C4-2B (cell line): ENCODE measurements around the gene ZC3H7B.
"Not testable (repeated sequence)": the region's sequence is repeated elsewhere in the genome, so short reads cannot be mapped to it uniquely, and the experiment has no call there.

ENCODE experiments used
- H3K27ac ChIP-seq: fragments of 450-650 bp; 2 replicates; pipeline ENCODE4 v1.5.1; 2017
- CTCF ChIP-seq: fragments of 450-650 bp; conservative IDR thresholded peaks from 2 replicates; pipeline ENCODE4 v1.5.1; 2017; ENCODE audit warnings: mild to moderate bottlenecking
- ZFX ChIP-seq: fragments of 450-650 bp; IDR thresholded peaks from 2 replicates; pipeline ENCODE4 v1.6.1; 2017

The ZC3H7B gene, protein sequence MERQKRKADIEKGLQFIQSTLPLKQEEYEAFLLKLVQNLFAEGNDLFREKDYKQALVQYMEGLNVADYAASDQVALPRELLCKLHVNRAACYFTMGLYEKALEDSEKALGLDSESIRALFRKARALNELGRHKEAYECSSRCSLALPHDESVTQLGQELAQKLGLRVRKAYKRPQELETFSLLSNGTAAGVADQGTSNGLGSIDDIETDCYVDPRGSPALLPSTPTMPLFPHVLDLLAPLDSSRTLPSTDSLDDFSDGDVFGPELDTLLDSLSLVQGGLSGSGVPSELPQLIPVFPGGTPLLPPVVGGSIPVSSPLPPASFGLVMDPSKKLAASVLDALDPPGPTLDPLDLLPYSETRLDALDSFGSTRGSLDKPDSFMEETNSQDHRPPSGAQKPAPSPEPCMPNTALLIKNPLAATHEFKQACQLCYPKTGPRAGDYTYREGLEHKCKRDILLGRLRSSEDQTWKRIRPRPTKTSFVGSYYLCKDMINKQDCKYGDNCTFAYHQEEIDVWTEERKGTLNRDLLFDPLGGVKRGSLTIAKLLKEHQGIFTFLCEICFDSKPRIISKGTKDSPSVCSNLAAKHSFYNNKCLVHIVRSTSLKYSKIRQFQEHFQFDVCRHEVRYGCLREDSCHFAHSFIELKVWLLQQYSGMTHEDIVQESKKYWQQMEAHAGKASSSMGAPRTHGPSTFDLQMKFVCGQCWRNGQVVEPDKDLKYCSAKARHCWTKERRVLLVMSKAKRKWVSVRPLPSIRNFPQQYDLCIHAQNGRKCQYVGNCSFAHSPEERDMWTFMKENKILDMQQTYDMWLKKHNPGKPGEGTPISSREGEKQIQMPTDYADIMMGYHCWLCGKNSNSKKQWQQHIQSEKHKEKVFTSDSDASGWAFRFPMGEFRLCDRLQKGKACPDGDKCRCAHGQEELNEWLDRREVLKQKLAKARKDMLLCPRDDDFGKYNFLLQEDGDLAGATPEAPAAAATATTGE

GRCh38 chr22:41301085-41302020 is at the start of gene ZC3H7B:
TSS of gene ZC3H7B (plus strand) at chr22:41301525. CDS start at chr22:41320661, 19,136 bp downstream.
- TF ChIP-seq ZFX (no peak), CTCF (no peak; the same call in 1 of the 2 replicates)
- peak within 1 kb of the TSS; percentile 90 for H3K27ac ChIP-seq

DNA sequence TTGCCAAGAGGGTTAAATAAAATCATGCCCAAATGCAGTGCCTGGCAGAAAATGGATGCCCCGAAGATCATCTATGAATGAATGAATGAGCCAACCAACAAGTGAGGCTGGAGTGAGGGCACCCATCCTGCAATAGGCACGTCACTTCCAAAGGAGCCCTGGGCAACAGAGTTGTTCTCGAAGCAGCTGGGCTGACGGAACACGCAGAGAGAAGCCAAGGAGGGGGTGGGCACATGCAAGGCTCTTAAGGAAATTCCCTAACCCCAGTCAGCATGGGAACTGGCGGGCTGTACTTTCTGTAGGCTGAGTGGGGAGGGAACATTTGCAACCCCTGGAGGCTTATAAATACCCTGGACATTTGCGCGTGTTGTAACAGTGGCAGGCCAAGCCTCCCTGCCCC is 49.0 kb upstream of the ZC3H7B start:
- TF ChIP-seq ZFX (no peak), CTCF (no peak)
- H3K27ac ChIP-seq: no peak overlapping the region

DNA sequence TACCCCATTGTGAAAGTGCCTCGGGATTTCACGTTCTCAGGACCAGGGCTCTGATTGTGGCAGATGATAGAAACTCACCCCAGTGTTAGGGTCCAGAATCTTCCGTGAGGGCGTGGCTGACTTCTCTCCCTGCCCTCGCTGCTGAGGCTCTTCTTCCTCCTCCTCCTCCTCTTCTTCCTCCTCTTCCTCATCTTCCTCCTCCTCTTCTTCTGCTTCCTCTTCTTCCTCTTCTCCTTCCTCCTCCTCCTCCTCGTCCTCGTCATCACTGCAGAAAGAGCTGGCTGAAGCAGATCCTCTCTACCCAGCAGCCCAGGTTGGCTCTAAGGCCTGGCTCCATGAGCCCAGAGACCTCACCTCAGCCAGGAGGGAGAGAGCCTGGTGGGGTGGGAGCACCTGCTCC is 47.1 kb upstream of the ZC3H7B start:
- TF ChIP-seq ZFX: no peak
- TF ChIP-seq CTCF: no peak
- H3K27ac ChIP-seq: no peak overlapping the region

DNA sequence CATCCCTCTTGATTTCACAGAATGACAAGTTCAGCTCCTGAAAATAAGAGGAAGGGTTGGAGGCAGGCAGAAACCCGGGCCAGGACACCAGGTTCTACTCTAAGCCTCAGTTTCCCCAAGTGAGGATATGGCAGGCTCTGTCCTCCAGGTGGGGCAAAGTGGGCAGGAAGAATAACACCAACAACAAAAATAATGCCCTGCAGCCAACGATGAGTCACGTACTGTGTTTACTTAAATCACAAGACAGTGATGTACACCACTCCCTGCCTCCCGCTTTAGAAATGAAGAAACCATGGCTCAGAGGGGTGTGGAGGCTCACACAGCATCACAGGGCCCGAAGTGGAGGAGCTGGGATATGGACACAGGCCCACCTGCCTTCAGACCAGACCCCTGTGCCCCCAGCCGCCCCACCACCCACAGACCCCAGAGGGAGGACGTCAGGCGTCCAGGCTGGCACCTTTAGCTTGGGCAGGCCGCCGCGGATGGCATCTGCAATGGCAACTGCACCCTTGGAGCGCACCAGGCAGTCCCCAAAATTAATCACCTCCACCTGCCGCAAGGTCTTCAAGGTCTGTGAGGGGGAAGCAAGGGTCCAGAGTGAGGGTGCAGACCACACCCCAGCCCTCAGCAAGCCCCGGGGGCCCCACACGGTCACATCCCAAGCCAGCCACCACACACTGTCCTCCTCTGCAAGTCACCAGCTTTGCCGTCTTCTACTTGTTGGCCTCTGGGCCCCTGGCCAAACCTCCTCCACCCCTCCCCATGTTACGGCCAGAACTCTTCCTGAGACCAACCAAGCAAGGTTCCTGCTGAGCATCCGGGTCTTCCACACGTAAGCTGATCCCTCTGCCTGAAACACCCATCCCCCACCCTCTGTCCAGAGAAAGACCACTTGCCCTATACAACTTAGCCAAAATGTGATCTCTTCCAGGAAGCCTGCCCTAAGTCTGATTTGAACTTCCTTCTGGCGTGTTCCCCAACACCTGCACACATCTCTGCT is 44.8 kb upstream of the ZC3H7B start:
- peak overlapping the region; percentile 82 for H3K27ac ChIP-seq

GRCh38 chr22:41257696-41258095 is 43.6 kb upstream of the ZC3H7B start:
- TF ChIP-seq CTCF: no peak
- no peak for TF ChIP-seq ZFX
- peak overlapping the region; percentile 82 for H3K27ac ChIP-seq

More for the DNA sequence above, 44.8 kb upstream of the ZC3H7B start:
- no peak for TF ChIP-seq CTCF
- TF ChIP-seq ZFX: no peak

- H3K27ac ChIP-seq: not testable (repeated sequence)
These were observed 41.6 kb upstream of the ZC3H7B start for GRCh38 chr22:41259756-41260155.
